Fibroblast of mammary gland (primary cell): ENCODE measurements around the gene MARVELD1.

Experiments used
- DNase-seq: peaks from one replicate; pipeline ENCODE4 v3.0.0-alpha.2; 2010; ENCODE audit warnings: low read depth
- H3K4me3 ChIP-seq: 2 replicates; pipeline ENCODE4 v1.5.1; 2011; ENCODE audit warnings: low read depth, mild to moderate bottlenecking, low read length, moderate library complexity; ENCODE audit not compliant: control insufficient read depth
- TF ChIP-seq, protein P1 (sequence below): conservative IDR thresholded peaks from 2 replicates; pipeline ENCODE4 v1.5.1; 2011; ENCODE audit warnings: low read depth, low read length, inconsistent platforms; ENCODE audit not compliant: control insufficient read depth, insufficient read depth

Gene MARVELD1

DNA sequence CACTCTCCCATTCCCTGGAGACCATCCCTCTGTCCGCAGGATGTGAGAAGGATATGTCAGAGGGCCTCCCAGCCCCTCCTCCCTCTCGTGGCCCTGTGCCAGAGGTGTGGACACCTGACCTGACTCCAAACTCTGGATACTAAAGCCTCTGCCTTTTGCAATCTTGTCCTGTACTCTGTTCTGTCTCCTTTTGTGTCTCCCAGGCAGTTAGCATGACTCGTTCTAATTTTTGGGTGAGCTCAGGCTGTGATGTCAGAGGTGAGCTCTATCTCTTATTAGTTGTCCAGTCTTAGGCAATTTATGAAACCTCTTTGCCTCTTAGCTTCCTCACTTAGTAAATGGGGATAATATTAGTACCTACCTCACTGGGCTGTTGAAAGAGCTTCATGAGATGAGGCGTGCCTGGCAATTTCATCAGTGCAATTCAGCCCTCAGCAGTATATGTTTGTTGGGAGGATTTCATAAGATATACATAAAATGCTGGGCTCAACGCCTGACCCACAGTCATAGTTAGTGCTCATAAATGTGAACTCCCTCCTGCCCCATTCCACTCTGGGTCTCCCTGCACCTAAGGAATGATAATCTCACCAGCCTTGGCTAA is 10.9 kb downstream of the MARVELD1 start:
- H3K4me3 ChIP-seq: no peak overlapping the region
- peak; percentile 87 for DNase-seq
- TF ChIP-seq, protein P1, sequence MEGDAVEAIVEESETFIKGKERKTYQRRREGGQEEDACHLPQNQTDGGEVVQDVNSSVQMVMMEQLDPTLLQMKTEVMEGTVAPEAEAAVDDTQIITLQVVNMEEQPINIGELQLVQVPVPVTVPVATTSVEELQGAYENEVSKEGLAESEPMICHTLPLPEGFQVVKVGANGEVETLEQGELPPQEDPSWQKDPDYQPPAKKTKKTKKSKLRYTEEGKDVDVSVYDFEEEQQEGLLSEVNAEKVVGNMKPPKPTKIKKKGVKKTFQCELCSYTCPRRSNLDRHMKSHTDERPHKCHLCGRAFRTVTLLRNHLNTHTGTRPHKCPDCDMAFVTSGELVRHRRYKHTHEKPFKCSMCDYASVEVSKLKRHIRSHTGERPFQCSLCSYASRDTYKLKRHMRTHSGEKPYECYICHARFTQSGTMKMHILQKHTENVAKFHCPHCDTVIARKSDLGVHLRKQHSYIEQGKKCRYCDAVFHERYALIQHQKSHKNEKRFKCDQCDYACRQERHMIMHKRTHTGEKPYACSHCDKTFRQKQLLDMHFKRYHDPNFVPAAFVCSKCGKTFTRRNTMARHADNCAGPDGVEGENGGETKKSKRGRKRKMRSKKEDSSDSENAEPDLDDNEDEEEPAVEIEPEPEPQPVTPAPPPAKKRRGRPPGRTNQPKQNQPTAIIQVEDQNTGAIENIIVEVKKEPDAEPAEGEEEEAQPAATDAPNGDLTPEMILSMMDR: no peak

DNA sequence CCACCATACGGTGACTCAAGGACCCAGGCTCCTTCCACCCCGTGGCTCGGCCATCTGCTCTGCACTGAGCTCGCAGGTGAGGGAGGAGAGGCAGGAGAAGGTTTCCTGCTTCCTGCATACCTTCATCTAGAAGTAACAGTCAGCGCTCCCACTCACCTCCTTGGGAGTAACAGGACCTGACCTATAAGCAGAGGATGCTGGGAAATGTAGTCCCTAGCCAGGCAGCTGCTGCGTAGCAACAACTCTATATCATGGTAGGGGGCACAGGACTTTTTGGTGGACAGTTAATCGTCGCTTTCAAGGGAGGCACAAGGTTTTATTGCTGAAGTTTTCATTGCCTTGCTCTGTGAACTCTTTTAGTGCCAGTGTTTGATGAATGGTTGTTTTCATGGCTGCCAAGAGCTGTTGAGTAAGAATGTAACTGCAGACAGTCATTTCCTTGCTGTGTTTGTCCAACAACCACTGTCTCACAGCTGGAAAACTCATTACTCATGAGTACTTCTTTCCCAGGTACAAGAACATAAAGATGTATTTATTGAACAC is 13.2 kb downstream of the MARVELD1 start:
- DNase-seq: peak; percentile 92
- no peak overlapping the region for H3K4me3 ChIP-seq
- TF ChIP-seq, protein P1: no peak

DNA sequence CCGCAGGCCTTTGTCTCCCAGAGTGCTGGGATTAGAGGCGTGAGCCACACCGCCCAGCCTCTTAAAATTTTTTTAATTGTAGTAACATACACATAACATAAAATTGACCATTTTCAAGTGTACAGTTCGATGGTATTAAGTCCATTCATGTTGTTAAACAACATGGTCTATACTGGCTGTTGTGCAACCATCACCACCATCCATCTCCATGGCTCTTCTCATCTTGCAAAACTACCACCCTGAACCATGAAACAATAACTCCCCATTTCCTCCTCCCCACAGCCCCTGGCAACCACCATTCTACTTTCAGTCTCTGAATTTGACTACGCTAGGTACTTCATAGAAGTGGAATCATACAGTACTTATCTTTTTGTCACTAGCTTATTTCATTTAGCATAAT is 15.5 kb downstream of the MARVELD1 start:
- DNase-seq: no peak
- TF ChIP-seq, protein P1: no peak
- H3K4me3 ChIP-seq: no peak overlapping the region

DNA sequence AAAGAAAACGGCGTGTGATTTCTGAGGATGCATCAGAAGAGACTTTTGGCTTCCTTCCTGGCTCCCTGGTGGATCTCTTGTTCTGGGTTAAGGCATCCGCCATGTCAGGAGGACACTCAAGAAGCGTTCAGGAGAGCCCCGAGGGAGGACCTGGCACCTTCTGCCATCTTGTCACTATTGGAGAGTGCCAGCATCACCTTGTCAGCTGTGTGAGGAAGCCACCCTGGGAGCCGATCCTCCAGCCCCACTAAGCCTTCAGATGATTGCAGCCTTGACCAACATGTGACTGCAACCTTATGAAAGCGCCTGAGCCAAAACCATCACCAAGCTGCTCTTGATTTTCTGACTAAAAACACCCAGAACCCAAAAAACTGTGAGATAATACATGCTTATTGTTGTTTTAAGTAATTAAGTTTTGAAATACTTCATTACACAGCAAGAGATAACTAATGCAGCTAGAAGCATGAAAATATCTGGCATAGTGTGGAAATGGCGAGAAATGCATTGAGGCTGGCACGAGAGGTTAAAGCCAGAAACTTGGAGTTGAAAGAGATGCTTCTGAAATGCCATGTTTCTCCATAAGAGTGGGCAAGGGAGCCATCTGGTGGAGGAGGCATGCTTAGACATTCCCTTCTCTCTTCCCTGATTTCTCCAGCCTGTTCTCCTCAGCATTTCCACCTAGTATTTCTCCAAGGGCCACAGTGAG is 18.0 kb downstream of the MARVELD1 start:
- TF ChIP-seq, protein P1: peak; percentile 95
- H3K4me3 ChIP-seq: no peak overlapping the region
- DNase-seq: peak; percentile 79

DNA sequence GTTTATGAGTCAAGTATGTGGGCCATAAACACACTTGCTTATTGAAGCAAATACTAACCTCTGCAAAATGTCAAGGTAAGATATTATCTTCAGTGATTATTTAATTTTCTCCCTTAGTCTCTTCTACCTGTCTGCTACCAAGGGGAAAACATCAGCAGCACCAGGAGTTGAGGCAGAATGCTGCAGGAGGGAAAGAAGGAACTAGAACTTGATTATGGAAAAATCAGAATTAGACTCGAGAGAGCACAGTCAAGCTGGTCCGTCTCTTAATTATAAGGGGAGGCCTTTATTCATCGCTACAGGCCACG is 18.5 kb downstream of the MARVELD1 start:
- TF ChIP-seq, protein P1: no peak
- DNase-seq: no peak
- H3K4me3 ChIP-seq: no peak overlapping the region

DNA sequence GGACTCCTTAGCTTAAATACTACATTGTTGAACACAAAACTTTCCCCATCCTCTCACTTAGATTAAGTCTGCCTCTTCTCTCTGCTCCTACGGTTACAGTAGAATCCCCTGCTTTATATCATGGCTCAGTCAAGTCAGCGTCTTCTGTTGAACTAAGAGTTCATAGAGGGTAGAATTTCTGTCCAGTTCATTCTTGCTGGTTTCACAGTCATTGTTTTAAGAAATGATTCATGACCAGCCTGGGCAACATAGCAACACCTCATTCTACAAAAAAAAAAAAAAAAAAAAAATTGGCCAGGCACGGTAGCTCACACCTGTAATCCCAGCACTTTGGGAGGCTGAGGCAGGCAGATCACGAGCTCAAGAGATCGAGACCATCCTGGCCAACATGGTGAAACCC is 19.7 kb downstream of the MARVELD1 start:
- TF ChIP-seq, protein P1: no peak
- no peak for DNase-seq
- no peak overlapping the region for H3K4me3 ChIP-seq
